ENCODE measurements around the gene GGA1. TPM values are rescaled to one million over a fixed set of nuclear protein-coding genes. Genes with fewer than 3 reads are reported as not detected.

Gene GGA1
- total RNA-seq, 3 donors from 2014 or later (not counting 1 experiment from before 2014, with no cell fraction given): 69.3 to 87.8 (median 80.2) TPM

- H3K4me1 Mint-ChIP-seq: peaks cover 23 to 39% of the 10 kb centered on the region in 2 donors
- no peak overlapping the region for H3K27ac ChIP-seq (ENCODE audit: low read length)
- H3K4me1 ChIP-seq (ENCODE audit: control insufficient read depth, insufficient read depth, low read length): peaks cover 39% of the 10 kb centered on the region
- WGBS (ENCODE audit: insufficient coverage): 28% methylated on average over 6 of the region's 6 CpGs
- DNase-seq (peak; percentile 67 to 89), ATAC-seq (peak in 1 of 3 donors; percentile 37)
- no peaks in the 10 kb centered on the region for H3K36me3 Mint-ChIP-seq
- intact Hi-C loops (cut with micrococcal nuclease): loop anchor here (1.0 kb wide), 2 partner anchors 20 to 38 kb away; no protein-coding TSS in a partner anchor
- no peak overlapping the region for H3K4me3 ChIP-seq (ENCODE audit: low read length)
- H3K27me3 Mint-ChIP-seq (ENCODE audit: low read depth in 2 of 2): no peaks in the 10 kb centered on the region
- H3K4me3 Mint-ChIP-seq: peak overlapping the region; percentile 37
- H3K27ac Mint-ChIP-seq: peak overlapping the region; percentile 69 to 74
- no peaks in the 10 kb centered on the region for H3K9me3 Mint-ChIP-seq
- TF ChIP-seq CTCF (IDR thresholded peaks at IDR 0.05): peak; percentile 90
- peaks cover 5% of the 10 kb centered on the region for H3K36me3 ChIP-seq (ENCODE audit: control insufficient read depth, insufficient read depth, low read length)
- no peaks in the 10 kb centered on the region for H3K27me3 ChIP-seq (ENCODE audit: control insufficient read depth, insufficient read depth, low read length)
- H3K9me3 ChIP-seq (ENCODE audit: control insufficient read depth, insufficient read depth, low read length): no peaks in the 10 kb centered on the region
These were observed 73.0 kb downstream of the GGA1 start for GRCh38 chr22:37681556-37682049.

Other genes starting within 250 kb of the GGA1 start
- gene ELFN2, start 181.4 kb upstream of the GGA1 start, total RNA-seq: under 1 TPM; 0.33 to 0.49 (median 0.36) TPM
- gene MFNG, start 122.5 kb upstream of the GGA1 start, total RNA-seq: 100 to 1,000 TPM in 2 of 3 donors, 10 to 100 TPM in 1; 75.3 to 111 (median 110) TPM
- under 1 TPM; 0.09 to 0.16 (median 0.10) TPM for gene CARD10, start 89.4 kb upstream of the GGA1 start, total RNA-seq
- gene CDC42EP1, start 48.4 kb upstream of the GGA1 start, total RNA-seq: under 1 TPM in 2 of 3 donors, not detected in 1; 0.27 to 0.78 TPM
- gene LGALS2, start 28.7 kb upstream of the GGA1 start, total RNA-seq: 1 to 10 TPM; 1.4 to 3.4 (median 2.6) TPM
- gene SH3BP1, start 30.8 kb downstream of the GGA1 start, total RNA-seq: 100 to 1,000 TPM; 163 to 189 (median 163) TPM
- gene PDXP, start 49.9 kb downstream of the GGA1 start, total RNA-seq: 10 to 100 TPM in 2 of 3 donors, 1 to 10 TPM in 1; 8.3 to 14.2 (median 13.4) TPM
- gene LGALS1, start 66.8 kb downstream of the GGA1 start, total RNA-seq: 100 to 1,000 TPM; 195 to 218 (median 214) TPM
- 10 to 100 TPM; 28.0 to 45.1 (median 39.0) TPM for gene NOL12, start 77.5 kb downstream of the GGA1 start, total RNA-seq
- gene TRIOBP, start 88.2 kb downstream of the GGA1 start, total RNA-seq: 10 to 100 TPM; 25.1 to 38.5 (median 25.8) TPM
- gene GCAT, start 199.1 kb downstream of the GGA1 start, total RNA-seq: 1 to 10 TPM in 1 of 3 donors, under 1 TPM in 2; 0.25 to 1.2 (median 0.28) TPM
- under 1 TPM in 2 of 3 donors, not detected in 1; 0.24 to 0.32 TPM for gene GALR3, start 214.5 kb downstream of the GGA1 start, total RNA-seq
- gene ANKRD54, start 235.5 kb downstream of the GGA1 start, total RNA-seq: 10 to 100 TPM; 23.0 to 28.7 (median 26.4) TPM
- 100 to 1,000 TPM; 276 to 295 (median 291) TPM for gene EIF3L, start 240.6 kb downstream of the GGA1 start, total RNA-seq

Data from natural killer cell (primary cell).